Measurements from ENCODE around the gene ELL.

GRCh38 chr19:18417250-18418028 lies 104.4 kb downstream of the ELL start:
- no peak for TF ChIP-seq CTCF (IDR thresholded peaks at IDR 0.05)
- peak; percentile 19 for TF ChIP-seq POLR2AphosphoS5 (IDR thresholded peaks at IDR 0.05)
- no peak for TF ChIP-seq POLR2A (IDR thresholded peaks at IDR 0.05)
